ENCODE measurements around the gene DIPK1A. TPM values are rescaled to one million over a fixed set of nuclear protein-coding genes. Genes with fewer than 3 reads are reported as not detected.

DIPK1A gene
- polyA plus RNA-seq, 1 donor from 2014 or later = 10.0 TPM

DNA sequence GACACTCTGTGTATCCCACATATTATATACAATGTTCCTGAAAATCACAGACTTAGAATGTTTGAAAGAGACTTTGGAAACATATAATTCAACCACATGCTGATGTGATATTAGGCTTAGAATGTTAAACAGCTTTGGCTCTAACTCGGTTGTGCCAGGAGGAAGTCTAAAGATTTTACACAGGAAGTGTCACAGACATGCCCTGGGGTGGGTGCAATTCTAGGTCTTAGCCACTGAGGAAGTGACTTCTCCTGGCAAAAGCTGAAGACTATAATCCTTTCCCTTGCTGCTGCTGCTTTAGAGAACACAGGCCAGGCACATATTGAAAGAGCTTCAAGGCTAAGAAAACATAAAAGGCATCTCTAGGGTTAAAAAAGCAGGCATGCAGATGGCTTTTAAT lies 78.4 kb downstream of the DIPK1A start:
- H3K4me3 ChIP-seq (ENCODE audit: low read length) = no peak overlapping the region
- no peak overlapping the region for H2AFZ ChIP-seq (ENCODE audit: low read depth, low read length)
- no peak overlapping the region for H3K9ac ChIP-seq (ENCODE audit: low read length)
- H3K4me2 ChIP-seq (ENCODE audit: low read length) = no peak overlapping the region
- no peak overlapping the region for H3K27ac ChIP-seq (ENCODE audit: low read length)
- no peaks in the 10 kb centered on the region for H3K27me3 ChIP-seq (ENCODE audit: insufficient read depth, low read depth, low read length)
- no peaks in the 10 kb centered on the region for H3K36me3 ChIP-seq (ENCODE audit: insufficient read depth, low read length)
- no peaks in the 10 kb centered on the region for H4K20me1 ChIP-seq (ENCODE audit: insufficient read depth)
- no peaks in the 10 kb centered on the region for H3K9me2 ChIP-seq (ENCODE audit: insufficient read depth, low read length)
- TF ChIP-seq, protein P1, sequence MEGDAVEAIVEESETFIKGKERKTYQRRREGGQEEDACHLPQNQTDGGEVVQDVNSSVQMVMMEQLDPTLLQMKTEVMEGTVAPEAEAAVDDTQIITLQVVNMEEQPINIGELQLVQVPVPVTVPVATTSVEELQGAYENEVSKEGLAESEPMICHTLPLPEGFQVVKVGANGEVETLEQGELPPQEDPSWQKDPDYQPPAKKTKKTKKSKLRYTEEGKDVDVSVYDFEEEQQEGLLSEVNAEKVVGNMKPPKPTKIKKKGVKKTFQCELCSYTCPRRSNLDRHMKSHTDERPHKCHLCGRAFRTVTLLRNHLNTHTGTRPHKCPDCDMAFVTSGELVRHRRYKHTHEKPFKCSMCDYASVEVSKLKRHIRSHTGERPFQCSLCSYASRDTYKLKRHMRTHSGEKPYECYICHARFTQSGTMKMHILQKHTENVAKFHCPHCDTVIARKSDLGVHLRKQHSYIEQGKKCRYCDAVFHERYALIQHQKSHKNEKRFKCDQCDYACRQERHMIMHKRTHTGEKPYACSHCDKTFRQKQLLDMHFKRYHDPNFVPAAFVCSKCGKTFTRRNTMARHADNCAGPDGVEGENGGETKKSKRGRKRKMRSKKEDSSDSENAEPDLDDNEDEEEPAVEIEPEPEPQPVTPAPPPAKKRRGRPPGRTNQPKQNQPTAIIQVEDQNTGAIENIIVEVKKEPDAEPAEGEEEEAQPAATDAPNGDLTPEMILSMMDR (IDR thresholded peaks at IDR 0.05; ENCODE audit: poor library complexity, severe bottlenecking) = no peak
- no peak for TF ChIP-seq TAF1 (IDR thresholded peaks at IDR 0.05; ENCODE audit: low read depth)
- TF ChIP-seq SMC3 (conservative IDR thresholded peaks at IDR 0.05; ENCODE audit: poor library complexity) = no peak
- TF ChIP-seq MXI1 (conservative IDR thresholded peaks at IDR 0.05; ENCODE audit: poor library complexity, severe bottlenecking) = no peak
- TF ChIP-seq EZH2 (IDR thresholded peaks at IDR 0.05; ENCODE audit: borderline replicate concordance, insufficient read depth, low read length, poor library complexity, severe bottlenecking) = no peak
- no peak for TF ChIP-seq POLR2AphosphoS5 (IDR thresholded peaks at IDR 0.05)
- no peak for TF ChIP-seq REST (IDR thresholded peaks at IDR 0.05; ENCODE audit: borderline replicate concordance)
- no peak for TF ChIP-seq EP300 (conservative IDR thresholded peaks at IDR 0.05; ENCODE audit: poor library complexity, severe bottlenecking)
- TF ChIP-seq RAD21 (conservative IDR thresholded peaks at IDR 0.05) = no peak
- H3F3A ChIP-seq (ENCODE audit: insufficient read depth, low read length, poor library complexity, severe bottlenecking) = no peaks in the 10 kb centered on the region
- H3K9me3 ChIP-seq (ENCODE audit: low read length) = no peaks in the 10 kb centered on the region
- H3K79me2 ChIP-seq (replicated peaks; ENCODE audit: insufficient read depth, low read length) = no peaks in the 10 kb centered on the region

GRCh38 chr1:92881391-92881790 lies 79.9 kb downstream of the DIPK1A start:
- Histone ChIP-seq H3K79me2 (replicated peaks; ENCODE audit: insufficient read depth, low read length) (no peaks in the 10 kb centered on the region), H3K9me2 (ENCODE audit: insufficient read depth, low read length) (no peaks in the 10 kb centered on the region), H3K4me2 (ENCODE audit: low read length) (no peak overlapping the region), H3K9me3 (ENCODE audit: low read length) (no peaks in the 10 kb centered on the region), H3K27ac (ENCODE audit: low read length) (no peak overlapping the region), H4K20me1 (ENCODE audit: insufficient read depth) (no peaks in the 10 kb centered on the region), H3K9ac (ENCODE audit: low read length) (no peak overlapping the region), H3F3A (ENCODE audit: insufficient read depth, low read length, poor library complexity, severe bottlenecking) (no peaks in the 10 kb centered on the region), H2AFZ (ENCODE audit: low read depth, low read length) (no peak overlapping the region), H3K36me3 (ENCODE audit: insufficient read depth, low read length) (no peaks in the 10 kb centered on the region), H3K27me3 (ENCODE audit: insufficient read depth, low read depth, low read length) (no peaks in the 10 kb centered on the region), H3K4me3 (ENCODE audit: low read length) (no peak overlapping the region)
- TF ChIP-seq MXI1 (conservative IDR thresholded peaks at IDR 0.05; ENCODE audit: poor library complexity, severe bottlenecking) (no peak), EZH2 (IDR thresholded peaks at IDR 0.05; ENCODE audit: borderline replicate concordance, insufficient read depth, low read length, poor library complexity, severe bottlenecking) (no peak), SMC3 (conservative IDR thresholded peaks at IDR 0.05; ENCODE audit: poor library complexity) (no peak), RAD21 (conservative IDR thresholded peaks at IDR 0.05) (no peak), POLR2AphosphoS5 (IDR thresholded peaks at IDR 0.05) (no peak)
- TF ChIP-seq, protein P1 (IDR thresholded peaks at IDR 0.05; ENCODE audit: poor library complexity, severe bottlenecking) = no peak

Measured in neural cell (in vitro differentiated cells).